ENCODE results near the gene USP49.

DNA sequence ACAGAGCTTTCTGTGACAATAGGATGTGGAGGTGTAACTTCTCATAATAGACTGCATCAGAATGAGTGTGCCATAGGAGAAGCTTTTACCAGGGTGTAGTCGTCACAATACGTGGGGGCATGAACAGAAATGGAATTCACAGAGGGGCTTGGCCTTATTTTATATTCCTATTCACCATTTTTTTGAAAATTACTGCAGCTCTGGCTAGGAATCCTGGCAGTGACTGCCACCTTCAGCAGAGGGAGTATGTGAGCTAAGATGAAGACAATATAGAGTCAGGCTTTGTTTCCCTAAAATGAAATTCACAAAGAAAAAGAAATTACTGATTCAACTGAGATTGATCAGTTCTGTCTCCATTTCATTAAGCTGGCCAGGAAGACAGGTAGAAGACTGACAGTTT is 93.8 kb downstream of the USP49 start:
- TF ChIP-seq, protein P1, sequence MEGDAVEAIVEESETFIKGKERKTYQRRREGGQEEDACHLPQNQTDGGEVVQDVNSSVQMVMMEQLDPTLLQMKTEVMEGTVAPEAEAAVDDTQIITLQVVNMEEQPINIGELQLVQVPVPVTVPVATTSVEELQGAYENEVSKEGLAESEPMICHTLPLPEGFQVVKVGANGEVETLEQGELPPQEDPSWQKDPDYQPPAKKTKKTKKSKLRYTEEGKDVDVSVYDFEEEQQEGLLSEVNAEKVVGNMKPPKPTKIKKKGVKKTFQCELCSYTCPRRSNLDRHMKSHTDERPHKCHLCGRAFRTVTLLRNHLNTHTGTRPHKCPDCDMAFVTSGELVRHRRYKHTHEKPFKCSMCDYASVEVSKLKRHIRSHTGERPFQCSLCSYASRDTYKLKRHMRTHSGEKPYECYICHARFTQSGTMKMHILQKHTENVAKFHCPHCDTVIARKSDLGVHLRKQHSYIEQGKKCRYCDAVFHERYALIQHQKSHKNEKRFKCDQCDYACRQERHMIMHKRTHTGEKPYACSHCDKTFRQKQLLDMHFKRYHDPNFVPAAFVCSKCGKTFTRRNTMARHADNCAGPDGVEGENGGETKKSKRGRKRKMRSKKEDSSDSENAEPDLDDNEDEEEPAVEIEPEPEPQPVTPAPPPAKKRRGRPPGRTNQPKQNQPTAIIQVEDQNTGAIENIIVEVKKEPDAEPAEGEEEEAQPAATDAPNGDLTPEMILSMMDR (IDR thresholded peaks at IDR 0.05) = no peak
- no peak for TF ChIP-seq POLR2A (IDR thresholded peaks at IDR 0.05)

Measured in uterus (tissue), 2 donors.